B cell (primary cell): ENCODE data around the gene MGAT4C.

Experiments
- EZH2 ChIP-seq: IDR thresholded peaks from 2 replicates; pipeline ENCODE4 v1.6.1; 2012; ENCODE audit warnings: borderline replicate concordance, low read depth, mild to moderate bottlenecking, moderate library complexity, low read length; ENCODE audit not compliant: insufficient read depth, poor library complexity, severe bottlenecking
- TF ChIP-seq, protein P1 (sequence below): fragments of 200-600 bp; IDR thresholded peaks from one replicate; pipeline ENCODE4 v1.8.0; 2022; ENCODE audit warnings: antibody characterized with exemption, mild to moderate bottlenecking

- TF ChIP-seq, protein P1, sequence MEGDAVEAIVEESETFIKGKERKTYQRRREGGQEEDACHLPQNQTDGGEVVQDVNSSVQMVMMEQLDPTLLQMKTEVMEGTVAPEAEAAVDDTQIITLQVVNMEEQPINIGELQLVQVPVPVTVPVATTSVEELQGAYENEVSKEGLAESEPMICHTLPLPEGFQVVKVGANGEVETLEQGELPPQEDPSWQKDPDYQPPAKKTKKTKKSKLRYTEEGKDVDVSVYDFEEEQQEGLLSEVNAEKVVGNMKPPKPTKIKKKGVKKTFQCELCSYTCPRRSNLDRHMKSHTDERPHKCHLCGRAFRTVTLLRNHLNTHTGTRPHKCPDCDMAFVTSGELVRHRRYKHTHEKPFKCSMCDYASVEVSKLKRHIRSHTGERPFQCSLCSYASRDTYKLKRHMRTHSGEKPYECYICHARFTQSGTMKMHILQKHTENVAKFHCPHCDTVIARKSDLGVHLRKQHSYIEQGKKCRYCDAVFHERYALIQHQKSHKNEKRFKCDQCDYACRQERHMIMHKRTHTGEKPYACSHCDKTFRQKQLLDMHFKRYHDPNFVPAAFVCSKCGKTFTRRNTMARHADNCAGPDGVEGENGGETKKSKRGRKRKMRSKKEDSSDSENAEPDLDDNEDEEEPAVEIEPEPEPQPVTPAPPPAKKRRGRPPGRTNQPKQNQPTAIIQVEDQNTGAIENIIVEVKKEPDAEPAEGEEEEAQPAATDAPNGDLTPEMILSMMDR = no peak
- TF ChIP-seq EZH2 = no peak
Measured at GRCh38 chr12:86174188-86174587, 82.0 kb downstream of the MGAT4C start.
